Brain microvascular endothelial cell (primary cell): Measurements from ENCODE around the gene CFAP97D2.

Experiments
- DNase-seq: peaks from one replicate; pipeline ENCODE4 v3.0.0-alpha.2; 2020
- H3K27ac ChIP-seq: fragments of 250-450 bp; sonication (Bioruptor Pico); 2 replicates; pipeline ENCODE4 v1.5.1; 2020; ENCODE audit warnings: mild to moderate bottlenecking, moderate library complexity
- H3K27me3 ChIP-seq: fragments of 250-450 bp; sonication (Bioruptor Pico); replicated peaks from 2 replicates; pipeline ENCODE4 v1.5.1; 2020; ENCODE audit warnings: mild to moderate bottlenecking
- H3K36me3 ChIP-seq: fragments of 250-450 bp; sonication (Bioruptor Pico); replicated peaks from 2 replicates; pipeline ENCODE4 v1.5.1; 2020; ENCODE audit warnings: mild to moderate bottlenecking
- H3K4me3 ChIP-seq: 2 replicates; pipeline ENCODE4 v1.5.1; 2011; ENCODE audit warnings: low read depth, mild to moderate bottlenecking, control low read depth, low read length, moderate library complexity
- in situ Hi-C: cut with HindIII; loops from 2 replicates; pipeline ENCODE4 v1.10.0; 2017; ENCODE audit warnings: low sequenced_read_pairs, low pct_ligation_motif_present
- TF ChIP-seq, protein P1 (sequence below): IDR thresholded peaks from 2 replicates; pipeline ENCODE4 v1.5.1; 2011; ENCODE audit warnings: low read depth, mild to moderate bottlenecking, moderate library complexity, low read length, control low read depth, inconsistent platforms; ENCODE audit errors: missing control alignments

Gene CFAP97D2

DNA sequence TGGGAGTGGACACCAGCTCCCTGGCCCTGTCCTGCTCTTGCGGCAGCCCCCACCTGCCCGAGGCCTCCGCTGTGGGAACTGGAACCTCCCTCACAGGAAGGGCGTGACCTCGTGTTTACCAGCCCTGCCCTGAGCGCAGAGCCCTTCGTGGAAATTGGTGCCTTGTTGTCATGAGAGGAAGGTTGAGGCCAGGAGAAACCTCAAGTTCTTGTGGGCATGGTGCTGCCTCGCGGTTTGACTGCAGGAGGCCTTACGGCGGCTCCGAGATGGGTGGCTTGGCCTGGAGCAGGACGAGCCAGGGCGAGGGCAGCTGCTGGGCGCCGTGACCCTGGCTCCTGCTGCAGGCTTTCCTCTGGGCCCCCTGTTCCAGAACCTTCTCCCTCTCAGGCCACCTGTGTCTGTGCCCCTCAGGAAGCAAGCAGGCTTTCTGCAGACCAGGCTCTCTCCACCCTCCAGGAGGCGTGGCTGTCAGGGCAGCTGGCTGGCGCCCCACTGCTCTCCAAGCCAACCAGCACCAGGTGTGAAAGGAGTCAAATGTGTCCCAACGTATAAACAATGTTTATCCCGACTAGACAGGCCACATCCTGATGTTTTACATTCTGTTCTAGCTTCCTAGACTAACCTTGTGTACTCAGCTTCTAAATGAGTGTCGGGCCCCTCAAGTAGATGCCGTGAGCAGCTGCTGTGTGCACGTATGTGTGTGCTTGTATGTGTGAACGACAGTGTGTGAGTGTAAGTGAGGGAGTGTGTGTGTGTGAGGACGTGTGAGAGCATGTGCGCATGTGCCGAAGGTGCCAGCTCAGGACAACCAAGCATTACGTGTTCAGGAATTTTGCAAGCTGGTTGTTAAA lies 36.2 kb upstream of the CFAP97D2 start:
- DNase-seq: no peak
- Histone ChIP-seq H3K27me3 (no peaks in the 10 kb centered on the region), H3K36me3 (no peaks in the 10 kb centered on the region), H3K27ac (no peak overlapping the region), H3K4me3 (no peak overlapping the region)
- TF ChIP-seq, protein P1, sequence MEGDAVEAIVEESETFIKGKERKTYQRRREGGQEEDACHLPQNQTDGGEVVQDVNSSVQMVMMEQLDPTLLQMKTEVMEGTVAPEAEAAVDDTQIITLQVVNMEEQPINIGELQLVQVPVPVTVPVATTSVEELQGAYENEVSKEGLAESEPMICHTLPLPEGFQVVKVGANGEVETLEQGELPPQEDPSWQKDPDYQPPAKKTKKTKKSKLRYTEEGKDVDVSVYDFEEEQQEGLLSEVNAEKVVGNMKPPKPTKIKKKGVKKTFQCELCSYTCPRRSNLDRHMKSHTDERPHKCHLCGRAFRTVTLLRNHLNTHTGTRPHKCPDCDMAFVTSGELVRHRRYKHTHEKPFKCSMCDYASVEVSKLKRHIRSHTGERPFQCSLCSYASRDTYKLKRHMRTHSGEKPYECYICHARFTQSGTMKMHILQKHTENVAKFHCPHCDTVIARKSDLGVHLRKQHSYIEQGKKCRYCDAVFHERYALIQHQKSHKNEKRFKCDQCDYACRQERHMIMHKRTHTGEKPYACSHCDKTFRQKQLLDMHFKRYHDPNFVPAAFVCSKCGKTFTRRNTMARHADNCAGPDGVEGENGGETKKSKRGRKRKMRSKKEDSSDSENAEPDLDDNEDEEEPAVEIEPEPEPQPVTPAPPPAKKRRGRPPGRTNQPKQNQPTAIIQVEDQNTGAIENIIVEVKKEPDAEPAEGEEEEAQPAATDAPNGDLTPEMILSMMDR: no peak
- in situ Hi-C loops: no loop called here

DNA sequence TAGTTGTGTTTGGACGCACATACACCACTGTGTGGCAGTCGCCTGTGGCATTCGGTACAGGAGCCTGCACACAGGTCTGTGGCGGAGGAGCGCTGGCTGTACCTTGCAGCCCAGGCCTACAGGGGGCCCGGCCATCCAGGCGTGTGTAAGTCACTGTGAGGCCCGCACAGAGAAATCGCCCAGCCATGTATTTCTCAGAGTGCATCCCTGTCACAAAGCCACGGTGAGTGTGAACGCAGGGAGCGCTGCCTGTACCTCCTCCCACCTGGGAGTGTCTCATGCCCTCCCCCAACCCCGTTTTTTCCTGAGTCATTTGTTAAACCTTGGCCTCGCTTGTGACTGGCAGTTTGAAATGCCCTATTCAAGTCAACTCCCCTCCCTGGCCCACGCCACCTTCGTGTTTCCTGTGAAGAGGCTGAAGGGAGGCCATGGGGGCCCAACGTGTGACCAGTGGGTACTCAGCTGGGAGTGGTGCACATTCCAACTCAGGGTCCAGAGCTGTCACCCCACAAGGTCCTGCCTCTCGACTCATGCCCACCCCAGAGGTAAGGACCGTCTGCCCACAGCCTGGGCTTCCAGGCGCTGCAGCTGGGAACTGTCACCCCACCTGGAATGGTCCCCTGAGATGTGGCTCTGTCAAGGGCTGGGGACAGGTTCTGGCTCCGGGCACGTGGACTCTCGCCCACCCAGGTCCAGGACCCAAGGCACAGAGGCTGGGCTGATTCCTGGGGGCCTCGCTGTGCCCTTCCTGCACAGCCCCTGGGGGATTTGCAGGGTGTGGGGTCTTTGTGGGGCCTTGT lies 35.1 kb upstream of the CFAP97D2 start:
- no peak for DNase-seq
- no peak overlapping the region for H3K27ac ChIP-seq
- no peaks in the 10 kb centered on the region for H3K27me3 ChIP-seq
- H3K36me3 ChIP-seq: no peaks in the 10 kb centered on the region
- TF ChIP-seq, protein P1: peak; percentile 43
- no peak overlapping the region for H3K4me3 ChIP-seq
- in situ Hi-C loops: no loop called here

DNA sequence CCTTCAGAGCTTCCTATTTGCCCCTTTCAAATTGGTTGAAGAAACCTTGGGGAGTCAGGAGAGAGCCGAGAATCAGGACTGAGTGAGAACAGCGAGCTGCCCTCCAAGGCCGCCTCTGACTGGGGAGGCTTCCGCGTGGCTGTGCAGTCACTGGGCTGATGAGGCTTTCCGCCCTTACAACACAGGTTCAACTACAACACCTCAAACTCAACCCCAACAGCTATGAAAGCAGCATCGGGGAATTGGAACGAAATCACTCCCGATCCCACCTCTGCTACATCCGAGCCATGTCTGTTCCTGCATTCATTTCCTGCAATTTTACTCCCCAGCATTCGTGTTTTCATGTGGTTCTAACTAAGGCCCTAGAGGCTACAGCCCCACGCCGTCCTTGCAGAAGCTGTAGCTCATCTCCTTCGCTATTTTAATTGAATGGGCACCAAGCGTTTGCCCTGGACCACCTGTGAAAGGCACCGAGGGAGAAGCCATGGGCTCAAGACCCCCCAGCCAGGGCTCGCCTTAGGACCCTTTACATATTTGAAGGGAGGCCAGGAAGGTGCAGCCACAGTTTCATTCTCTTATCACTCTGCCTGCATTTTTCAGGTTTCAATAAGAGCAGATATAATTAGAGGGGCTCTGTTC lies 34.3 kb upstream of the CFAP97D2 start:
- H3K4me3 ChIP-seq: no peak overlapping the region
- H3K36me3 ChIP-seq: no peaks in the 10 kb centered on the region
- in situ Hi-C loops: no loop called here
- H3K27me3 ChIP-seq: no peaks in the 10 kb centered on the region
- no peak overlapping the region for H3K27ac ChIP-seq
- DNase-seq: no peak
- TF ChIP-seq, protein P1: no peak

DNA sequence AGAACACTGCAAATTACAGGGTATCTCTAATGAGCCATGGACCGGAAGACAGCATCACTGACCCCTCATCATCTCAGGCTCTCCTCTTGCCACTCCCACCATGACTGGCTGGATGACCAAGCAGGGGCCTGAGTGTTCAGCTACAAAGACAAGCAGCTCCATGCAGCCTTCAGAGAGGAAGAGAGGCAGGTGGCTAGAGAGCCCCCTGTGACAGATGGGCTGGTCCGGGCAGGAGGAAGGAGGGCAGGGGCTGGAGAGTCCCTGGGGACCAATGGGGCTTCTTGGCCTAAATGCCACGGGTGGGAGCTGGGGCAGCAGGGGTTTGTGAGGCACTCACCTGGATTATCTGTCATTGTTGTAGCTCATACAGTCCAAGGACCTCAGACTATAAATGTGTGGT lies 33.8 kb upstream of the CFAP97D2 start:
- TF ChIP-seq, protein P1: no peak
- no peak overlapping the region for H3K27ac ChIP-seq
- DNase-seq: no peak

DNA sequence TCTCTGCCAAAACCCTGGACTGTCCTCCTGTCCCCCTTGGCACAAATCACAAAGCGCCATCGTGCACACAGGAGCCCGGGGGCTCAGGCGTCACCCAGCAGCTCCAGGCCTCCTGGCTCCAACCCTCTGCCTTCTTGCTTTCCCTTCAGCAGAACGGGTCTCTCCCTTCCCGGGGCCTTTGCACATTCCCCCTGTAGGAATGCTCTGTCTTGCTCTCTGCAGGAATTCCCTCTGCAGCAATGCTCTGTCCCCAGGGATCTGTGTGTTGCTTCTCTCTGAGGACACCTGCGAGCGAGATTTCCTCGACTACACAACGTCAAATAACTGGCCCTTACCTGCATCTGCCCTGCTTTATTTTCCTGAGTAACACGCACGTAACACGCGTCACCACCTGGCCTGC lies 33.3 kb upstream of the CFAP97D2 start:
- Histone ChIP-seq H3K36me3 (no peaks in the 10 kb centered on the region), H3K27me3 (no peaks in the 10 kb centered on the region), H3K4me3 (no peak overlapping the region), H3K27ac (no peak overlapping the region)
- in situ Hi-C loops: no loop called here
- DNase-seq: no peak
- TF ChIP-seq, protein P1: no peak

More for the DNA sequence above, 33.8 kb upstream of the CFAP97D2 start:
- H3K36me3 ChIP-seq: no peaks in the 10 kb centered on the region
- in situ Hi-C loops: no loop called here
- H3K27me3 ChIP-seq: no peaks in the 10 kb centered on the region
- no peak overlapping the region for H3K4me3 ChIP-seq
